NB4 (cell line): ENCODE results near the gene MEGF6.

Experiments
- CTCF ChIP-seq: IDR thresholded peaks from one replicate; pipeline ENCODE4 v1.5.1; 2012; ENCODE audit warnings: low read depth, low read length
- POLR2A ChIP-seq: IDR thresholded peaks from 2 replicates; pipeline ENCODE4 v1.6.1; 2011; ENCODE audit warnings: mild to moderate bottlenecking; ENCODE audit not compliant: insufficient read length; ENCODE audit errors: extremely low read depth

GRCh38 chr1:3593745-3594144 lies 17.6 kb downstream of the MEGF6 start:
- TF ChIP-seq POLR2A = no peak
- TF ChIP-seq CTCF = no peak
